Glutamatergic neuron (in vitro differentiated cells): ENCODE measurements around the gene FCER1A. TPM values are rescaled to one million over a fixed set of nuclear protein-coding genes. Genes with fewer than 3 reads are reported as not detected.
"Not testable (repeated sequence)": the region's sequence is repeated elsewhere in the genome, so short reads cannot be mapped to it uniquely, and the experiment has no call there.

ENCODE experiments used
- DNase-seq: peaks from one replicate; pipeline ENCODE4 v3.0.0; 2022
- H3K27ac Mint-ChIP-seq: one replicate; pipeline ENCODE4 v1.8.0; 2020; ENCODE audit warnings: mild to moderate bottlenecking, mixed read lengths, inconsistent platforms; ENCODE audit not compliant: unreplicated experiment
- H3K27me3 Mint-ChIP-seq: one replicate; pipeline ENCODE4 v1.8.0; 2020; ENCODE audit warnings: mild to moderate bottlenecking, moderate library complexity, mixed read lengths, inconsistent platforms; ENCODE audit not compliant: unreplicated experiment
- H3K36me3 Mint-ChIP-seq: one replicate; pipeline ENCODE4 v1.8.0; 2020; ENCODE audit warnings: mild to moderate bottlenecking, mixed read lengths, inconsistent platforms; ENCODE audit not compliant: unreplicated experiment
- H3K4me1 Mint-ChIP-seq: one replicate; pipeline ENCODE4 v1.8.0; 2020; ENCODE audit warnings: mild to moderate bottlenecking, low read depth, mixed read lengths, inconsistent platforms; ENCODE audit not compliant: unreplicated experiment
- H3K4me3 Mint-ChIP-seq: one replicate; pipeline ENCODE4 v1.8.0; 2020; ENCODE audit warnings: mild to moderate bottlenecking, mixed read lengths, inconsistent platforms; ENCODE audit not compliant: unreplicated experiment
- H3K9me3 Mint-ChIP-seq: one replicate; pipeline ENCODE4 v1.8.0; 2020; ENCODE audit warnings: mild to moderate bottlenecking, moderate library complexity, mixed read lengths, inconsistent platforms; ENCODE audit not compliant: unreplicated experiment
- CTCF ChIP-seq: fragments of 200-600 bp; sonication (generic); IDR thresholded peaks from one replicate; pipeline ENCODE4 v1.5.0; 2021; ENCODE audit not compliant: partially characterized antibody, unreplicated experiment
- total RNA-seq: library from RNA; stranded (reverse); fragmentation: NEBNext Ultra II Directional; extraction: Animal tissue kit (Norgen Biotek cat#: 25700); gene quantifications from one replicate; pipeline ENCODE4 v1.2.1, GENCODE V29; 2021; ENCODE audit not compliant: unreplicated experiment

FCER1A gene
- total RNA-seq, 1 donor from 2014 or later, result not detected

- Mint-ChIP-seq H3K27me3 (no peaks in the 10 kb centered on the region), H3K9me3 (no peaks in the 10 kb centered on the region), H3K27ac (no peak overlapping the region), H3K36me3 (no peaks in the 10 kb centered on the region), H3K4me3 (no peak overlapping the region), H3K4me1 (no peaks in the 10 kb centered on the region)
- no peak for TF ChIP-seq CTCF
- DNase-seq, result no peak
These were observed 40.8 kb downstream of the FCER1A start for GRCh38 chr1:159342761-159343425.

- not testable (repeated sequence) for H3K9me3 Mint-ChIP-seq, H3K27me3 Mint-ChIP-seq, DNase-seq, H3K36me3 Mint-ChIP-seq, H3K4me1 Mint-ChIP-seq, H3K27ac Mint-ChIP-seq, H3K4me3 Mint-ChIP-seq
These were observed 47.2 kb downstream of the FCER1A start for GRCh38 chr1:159349374-159349773.

- H3K9me3 Mint-ChIP-seq, result peaks cover 3% of the 10 kb centered on the region
- no peak for DNase-seq
These were observed 50.3 kb downstream of the FCER1A start for GRCh38 chr1:159352436-159352835.

More at GRCh38 chr1:159352436-159352835, 50.3 kb downstream of the FCER1A start:
- H3K36me3 Mint-ChIP-seq, result no peaks in the 10 kb centered on the region
- H3K4me3 Mint-ChIP-seq, result no peak overlapping the region
- no peak overlapping the region for H3K27ac Mint-ChIP-seq
- H3K27me3 Mint-ChIP-seq, result no peaks in the 10 kb centered on the region
- no peaks in the 10 kb centered on the region for H3K4me1 Mint-ChIP-seq
- TF ChIP-seq CTCF, result no peak

Other genes starting within 250 kb of the FCER1A start
- 5.3 TPM for gene AIM2, start 225.6 kb upstream of the FCER1A start, total RNA-seq
- gene CADM3, start 130.7 kb upstream of the FCER1A start, total RNA-seq, result 165 TPM
- 13.5 TPM for gene ACKR1, start 97.5 kb upstream of the FCER1A start, total RNA-seq
- gene OR10J4, start 129.9 kb downstream of the FCER1A start, total RNA-seq, result not detected
- not detected for gene OR10J1, start 137.4 kb downstream of the FCER1A start, total RNA-seq
- not detected for gene OR10J5, start 233.7 kb downstream of the FCER1A start, total RNA-seq